ENCODE results near the gene FBXL17.

Gene FBXL17

DNA sequence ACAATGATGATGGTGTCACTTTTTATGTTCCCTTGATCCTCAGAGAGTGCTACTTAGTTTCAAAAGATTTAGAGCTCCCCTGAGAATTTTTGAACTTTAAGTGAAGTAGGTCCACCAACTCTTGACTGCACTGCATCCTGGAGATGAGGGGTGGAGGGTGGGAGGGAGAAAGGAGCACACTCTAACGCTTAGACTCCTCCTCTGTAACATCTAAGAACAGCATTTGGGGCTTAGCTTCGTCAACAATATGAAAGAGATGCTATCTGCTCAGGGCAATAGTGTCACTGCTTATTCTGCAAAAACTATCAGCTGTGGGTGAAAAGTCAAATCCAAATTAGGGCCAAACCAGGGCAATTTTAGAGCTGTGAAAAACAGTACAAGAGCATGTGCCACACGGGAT is 468.4 kb downstream of the FBXL17 start:
- no peak for DNase-seq (ENCODE audit: low read depth)

GRCh38 chr5:107900721-107901120 is 481.2 kb downstream of the FBXL17 start:
- no peak for DNase-seq (ENCODE audit: low read depth)

DNA sequence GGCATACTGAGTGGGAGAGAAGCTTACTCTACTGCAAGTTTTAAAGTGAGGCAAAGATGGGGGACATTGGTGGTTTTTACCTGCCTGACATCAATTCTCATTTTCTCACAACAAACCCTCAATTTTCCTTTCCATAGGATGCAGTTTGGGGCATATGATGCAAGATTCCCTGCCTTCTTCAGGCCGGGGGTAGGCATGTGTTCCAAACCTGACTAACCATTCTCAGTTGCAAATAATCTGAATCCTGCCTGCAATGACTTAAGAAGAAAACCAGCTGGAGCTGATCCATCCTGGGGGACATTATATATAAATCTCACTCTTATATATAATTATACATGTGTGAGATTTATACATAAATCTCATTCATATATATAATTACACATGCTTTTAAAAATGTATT is 487.5 kb downstream of the FBXL17 start:
- DNase-seq (ENCODE audit: low read depth) = no peak

- no peak for DNase-seq (ENCODE audit: low read depth)
Measured at GRCh38 chr5:107893642-107894041, 488.3 kb downstream of the FBXL17 start.

GRCh38 chr5:107889387-107889786 is 492.5 kb downstream of the FBXL17 start:
- DNase-seq (ENCODE audit: low read depth) = no peak

GRCh38 chr5:107888541-107888940 is 493.4 kb downstream of the FBXL17 start:
- DNase-seq (ENCODE audit: low read depth) = no peak

DNA sequence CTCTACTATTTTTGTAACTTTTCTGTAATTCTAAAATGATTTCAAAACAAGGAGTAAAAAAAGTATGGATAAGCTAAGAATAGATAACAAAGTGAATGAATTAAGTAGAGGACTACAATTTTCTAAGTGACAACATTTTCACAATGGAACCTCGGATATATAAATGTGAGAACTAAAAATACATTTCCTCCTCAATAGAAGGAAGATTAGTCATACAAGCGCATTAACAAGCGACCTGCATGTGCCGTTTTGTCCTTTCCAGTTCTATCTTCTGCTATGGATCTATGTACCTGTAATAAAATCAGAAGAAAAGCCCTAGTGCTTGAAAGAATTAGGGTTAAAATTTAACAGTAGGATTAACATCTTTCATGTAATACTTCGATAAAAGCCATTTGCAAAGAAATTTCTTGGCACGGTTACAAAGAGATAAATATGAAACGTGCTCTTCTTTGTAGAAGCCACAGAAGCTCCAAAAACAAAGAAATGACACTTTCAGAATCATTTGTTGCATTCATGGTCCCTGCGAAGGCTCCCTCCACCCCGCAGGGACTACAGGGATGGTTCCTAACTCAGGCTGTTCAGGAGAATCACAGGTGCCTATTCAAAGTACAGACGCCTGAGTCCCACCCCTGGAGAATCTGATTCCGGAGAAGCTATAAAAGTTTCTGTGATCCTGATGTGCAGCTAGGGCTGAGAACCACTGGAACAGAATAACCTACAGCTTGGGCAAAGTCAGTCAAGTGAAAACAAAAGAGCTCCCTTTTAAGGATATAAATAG is 494.5 kb downstream of the FBXL17 start:
- no peak for DNase-seq (ENCODE audit: low read depth)

DNA sequence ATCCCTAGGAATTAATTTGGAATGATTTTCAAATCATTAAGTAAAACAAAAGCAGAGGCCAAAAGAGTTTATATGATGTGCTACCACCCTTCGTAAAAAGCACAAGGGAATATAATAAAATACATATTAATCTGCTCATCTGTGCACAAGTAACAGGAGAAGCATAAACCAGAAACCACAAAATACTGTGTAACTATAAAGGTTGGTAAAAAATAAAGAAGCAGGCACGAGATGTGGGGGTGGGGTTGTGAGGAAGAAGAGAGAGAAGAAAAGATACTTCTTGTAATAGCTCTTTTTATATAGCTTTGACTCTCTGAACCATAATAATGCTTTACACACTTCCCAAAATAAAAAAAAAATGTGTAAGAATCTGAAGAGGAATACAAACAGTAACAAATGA is 496.3 kb downstream of the FBXL17 start:
- no peak for DNase-seq (ENCODE audit: low read depth)

- no peak for DNase-seq (ENCODE audit: low read depth)
Measured at GRCh38 chr5:107884871-107885270, 497.0 kb downstream of the FBXL17 start.

GRCh38 chr5:107878661-107879060 is 503.2 kb downstream of the FBXL17 start:
- no peak for DNase-seq (ENCODE audit: low read depth)

GRCh38 chr5:107876906-107877305 is 505.0 kb downstream of the FBXL17 start:
- no peak for DNase-seq (ENCODE audit: low read depth)

DNA sequence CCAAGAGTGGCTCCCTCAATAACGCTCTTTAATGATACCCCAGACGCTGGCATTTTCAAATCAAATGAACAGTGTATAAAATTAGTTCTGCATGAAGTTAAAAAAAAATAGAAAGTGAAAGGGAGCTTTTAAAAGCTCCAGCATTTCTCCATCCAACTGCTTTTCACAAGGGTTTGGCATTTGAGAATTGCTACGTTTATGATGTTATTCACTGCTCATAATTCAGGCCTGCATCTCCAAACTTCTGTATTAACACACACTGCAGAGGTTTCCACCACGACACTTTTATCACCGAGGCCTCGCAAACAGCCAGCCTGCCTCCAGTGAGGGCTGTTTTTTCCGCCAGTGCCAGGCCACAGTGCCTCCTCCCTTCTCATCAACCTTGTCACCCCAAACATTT is 505.6 kb downstream of the FBXL17 start:
- no peak for DNase-seq (ENCODE audit: low read depth)

GRCh38 chr5:107875833-107876232 is 506.1 kb downstream of the FBXL17 start:
- DNase-seq (ENCODE audit: low read depth) = no peak

- DNase-seq (ENCODE audit: low read depth) = no peak
Measured at GRCh38 chr5:107874795-107875194, 507.1 kb downstream of the FBXL17 start.

- DNase-seq (ENCODE audit: low read depth) = no peak
Measured at GRCh38 chr5:107873877-107874276, 508.0 kb downstream of the FBXL17 start.

DNA sequence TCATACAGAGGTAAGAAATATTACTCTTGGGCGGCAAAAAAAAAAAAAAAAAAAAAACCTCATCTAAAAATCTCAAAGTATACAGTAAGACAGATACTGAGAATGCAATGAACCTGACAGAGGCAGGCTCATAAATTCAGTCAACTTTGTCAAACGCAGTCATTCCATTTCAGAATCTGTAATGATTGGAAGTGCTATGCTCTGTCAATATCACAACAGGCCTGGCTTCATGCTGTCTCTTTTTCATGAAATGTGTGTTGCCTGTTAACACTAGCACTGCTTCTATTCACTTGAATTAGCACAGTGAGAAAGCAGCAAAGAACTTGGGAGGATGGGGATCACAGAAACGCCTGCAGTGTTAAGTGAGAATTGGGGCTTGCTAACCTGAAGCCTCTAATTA is 510.9 kb downstream of the FBXL17 start:
- DNase-seq (ENCODE audit: low read depth) = no peak

DNA sequence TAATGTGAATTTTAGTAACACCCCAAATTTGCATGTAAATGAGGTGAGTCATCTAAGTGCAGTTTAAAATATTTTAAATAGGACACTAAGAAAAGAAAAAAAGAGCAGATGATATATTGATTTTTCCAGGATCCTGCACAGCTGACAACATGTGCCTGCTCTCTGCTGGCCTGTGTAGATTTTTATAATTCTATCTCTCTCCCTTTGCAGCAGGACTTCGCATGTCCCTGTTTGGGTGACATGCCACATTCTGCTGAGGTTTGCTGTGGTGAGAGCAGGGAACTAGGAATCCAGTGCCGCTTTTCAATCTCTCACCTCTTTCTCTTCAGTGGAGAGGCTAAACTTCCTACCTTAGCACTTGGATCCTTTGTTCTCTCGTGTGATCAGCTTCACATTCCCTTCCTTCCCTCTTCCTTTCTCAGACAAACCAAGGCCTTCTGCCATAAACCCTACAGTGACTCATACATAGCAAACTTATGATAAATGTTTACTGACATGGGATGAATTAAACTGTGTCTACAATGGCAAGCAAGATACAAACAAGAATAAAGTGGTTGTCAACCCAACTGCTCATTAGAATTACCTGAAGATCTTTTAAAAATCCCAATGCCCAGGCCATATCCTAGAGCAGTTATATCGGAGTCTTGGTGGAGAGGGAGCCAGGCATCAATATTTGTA is 512.3 kb downstream of the FBXL17 start:
- DNase-seq (ENCODE audit: low read depth) = no peak

GRCh38 chr5:107868650-107869409 is 513.1 kb downstream of the FBXL17 start:
- no peak for DNase-seq (ENCODE audit: low read depth)

GRCh38 chr5:107867266-107867665 is 514.6 kb downstream of the FBXL17 start:
- DNase-seq (ENCODE audit: low read depth) = no peak

DNA sequence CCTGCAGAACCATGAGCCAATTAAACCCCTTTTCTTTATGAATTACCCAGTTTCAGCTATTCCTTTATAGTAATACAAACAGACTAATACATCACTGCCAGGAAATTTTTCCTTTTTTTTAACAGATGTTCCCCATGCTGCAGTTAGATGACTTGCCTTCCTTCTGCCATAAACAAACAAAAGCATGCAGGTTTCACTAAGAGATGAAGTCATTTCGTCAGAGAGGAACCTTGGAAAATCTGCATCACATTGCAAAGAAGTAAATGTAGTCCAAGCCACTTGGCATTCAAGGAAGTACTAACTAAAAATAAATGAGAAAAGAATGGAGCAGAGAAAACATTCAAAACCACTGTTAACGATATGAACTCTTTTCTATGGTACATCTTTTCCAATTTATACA is 517.1 kb downstream of the FBXL17 start:
- DNase-seq (ENCODE audit: low read depth) = no peak

DNA sequence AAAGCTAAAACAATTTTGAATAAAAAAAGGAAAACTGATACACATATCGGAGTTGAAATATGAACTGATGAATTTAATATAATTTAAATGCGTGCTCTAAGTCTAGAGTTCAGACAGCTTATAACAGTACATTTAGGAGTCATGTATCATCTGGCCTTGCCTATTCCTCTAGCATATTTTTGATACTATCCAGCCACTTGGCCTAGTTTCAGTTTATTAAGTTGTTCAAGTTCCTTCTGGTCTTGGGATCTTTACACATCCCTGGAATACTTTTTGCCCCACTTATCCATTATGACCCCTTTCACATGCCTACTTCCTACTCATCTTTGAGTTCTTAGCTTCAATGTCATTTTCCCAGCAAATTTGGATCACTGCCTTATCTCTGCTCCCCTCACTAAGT is 518.8 kb downstream of the FBXL17 start:
- DNase-seq (ENCODE audit: low read depth) = no peak

- DNase-seq (ENCODE audit: low read depth) = no peak
Measured at GRCh38 chr5:107861565-107861964, 520.3 kb downstream of the FBXL17 start.

DNA sequence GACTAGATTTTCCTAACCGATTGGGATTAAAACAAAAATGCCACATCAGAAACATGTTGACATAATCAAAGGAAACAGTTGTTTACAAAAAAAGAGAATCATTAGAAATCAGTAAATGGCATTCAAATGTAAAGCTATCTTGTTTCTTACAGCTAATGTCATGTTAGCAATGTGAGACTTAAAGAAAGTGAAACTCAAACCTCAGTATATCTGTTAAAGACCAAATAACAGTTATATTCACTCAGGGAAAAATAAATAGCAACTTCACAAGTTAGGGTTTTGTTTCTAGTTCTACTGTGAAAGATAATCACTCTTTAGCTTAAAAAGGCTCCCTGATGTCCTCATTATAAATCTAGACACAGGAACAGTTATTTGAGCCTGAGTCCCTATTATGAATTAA is 521.9 kb downstream of the FBXL17 start:
- DNase-seq (ENCODE audit: low read depth) = no peak

Data from stimulated activated CD4-positive, alpha-beta T cell treated with anti-CD3 and anti-CD28 coated beads, Interleukin-2, amount 100 ng/mL, for 4 hours (primary cell).